Upper lobe of left lung (tissue), 6 donors: Measurements from ENCODE around the gene PRCC. TPM values are rescaled to one million over a fixed set of nuclear protein-coding genes. Genes with fewer than 3 reads are reported as not detected.

ENCODE experiments used
- ATAC-seq, 2 donors: fragments of 200-7000 bp; cut with Tn5 transposase; one replicate each; pipeline ENCODE4 v1.9.1; 2022; ENCODE audit warnings: mild to moderate bottlenecking in 2 of 2, moderate library complexity in 2 of 2; ENCODE audit not compliant: low FRiP score in 2 of 2
- DNase-seq, 2 donors: peaks; one replicate each; pipeline ENCODE4 v3.0.0-alpha.2; 2019 to 2020
- H3K27ac ChIP-seq, 4 donors: fragments of 200-600 bp; sonication (generic); one replicate each; pipeline ENCODE4 v1.5.1; 2016 to 2019
- H3K27me3 ChIP-seq, 4 donors: fragments of 200-600 bp; sonication (generic); one replicate each; pipeline ENCODE4 v1.5.1; 2017 to 2019
- H3K36me3 ChIP-seq, 4 donors: fragments of 200-600 bp; sonication (generic); one replicate each; pipeline ENCODE4 v1.5.1; 2016 to 2019
- H3K4me1 ChIP-seq, 4 donors: fragments of 200-600 bp; sonication (generic); one replicate each; pipeline ENCODE4 v1.5.1; 2018 to 2019
- H3K4me3 ChIP-seq, 4 donors: fragments of 200-600 bp; sonication (generic); one replicate each; pipeline ENCODE4 v1.5.1; 2017 to 2019; ENCODE audit warnings: mild to moderate bottlenecking in 2 of 4, moderate library complexity in 1 of 4
- H3K9me3 ChIP-seq, 4 donors: fragments of 200-600 bp; sonication (generic); one replicate each; pipeline ENCODE4 v1.5.1; 2018 to 2019
- EP300 ChIP-seq, 4 donors: sonication (generic); formaldehyde crosslinking; IDR thresholded peaks; one replicate each; pipeline ENCODE4 v1.5.1; 2017; ENCODE audit warnings: antibody characterized with exemption in 4 of 4, control low read depth in 2 of 4
- POLR2A ChIP-seq, 4 donors: fragments of 450-650 bp; IDR thresholded peaks; one replicate each; pipeline ENCODE4 v1.5.1; 2016 to 2017; ENCODE audit warnings: antibody characterized with exemption in 4 of 4, mild to moderate bottlenecking in 2 of 4
- POLR2AphosphoS5 ChIP-seq, 2 donors: sonication (generic); formaldehyde crosslinking; IDR thresholded peaks; one replicate each; pipeline ENCODE4 v1.5.1; 2017; ENCODE audit warnings: antibody characterized with exemption in 2 of 2
- WGBS, 2 donors: methylation state at CpG; one replicate each; pipeline ENCODE4 v1.1.5; 2017 to 2018; 5-methylcytosine and 5-hydroxymethylcytosine counted together
- total RNA-seq, 6 donors: library from RNA; depleted of rRNA in 4 of 6; stranded (reverse); fragments of >200 nt in 4 of 6; gene quantifications; one replicate each; pipeline versions ENCODE4 v1.1.0 to v1.2.1, GENCODE V29; 2016 to 2021
- TF ChIP-seq, protein P1 (sequence below), 6 experiments: fragments of 450-650 bp in 4 of 6; fragments of 200-600 bp in 2 of 6; sonication (generic) in 2 of 6; IDR thresholded peaks; one replicate each; pipeline ENCODE4 v1.5.1; 2016 to 2019; ENCODE audit warnings: antibody characterized with exemption in 6 of 6
- donor health status: DM: no; HTN: no; CAD: no; lungs with moderate emphysema.
- donor health status: DM: no; HTN: yes; CAD: no; lungs with severe emphysema.

Gene PRCC
- total RNA-seq, 6 donors from 2014 or later, result 36.5 to 52.4 (median 40.8) TPM

DNA sequence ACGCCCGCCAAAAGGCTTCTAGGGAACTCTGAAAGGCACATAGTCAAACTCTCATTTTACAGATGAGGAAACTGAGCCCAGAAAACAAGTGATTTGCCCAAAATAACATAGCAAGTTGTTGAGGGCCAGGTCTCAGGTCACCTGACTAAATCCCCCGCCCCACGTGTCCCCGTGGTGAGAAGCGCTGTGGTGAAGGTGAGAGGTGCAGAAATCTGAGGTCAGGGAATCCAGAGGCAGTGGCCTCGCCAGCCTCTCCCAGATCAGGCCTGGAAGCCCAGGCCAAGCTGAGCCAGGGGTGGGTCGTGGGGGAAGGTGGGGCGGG lies 21.0 kb upstream of the PRCC start:
- Histone ChIP-seq H3K4me3 (peak overlapping the region in 3 of 4 donors; percentile 45 to 93 (median 84)), H3K27me3 (no peaks in the 10 kb centered on the region), H3K36me3 (peaks cover 10 to 35% (median 27%) of the 10 kb centered on the region in 4 donors), H3K4me1 (peaks cover 46 to 70% (median 59%) of the 10 kb centered on the region in 4 donors), H3K27ac (peak overlapping the region; percentile 96 to 99 (median 98)), H3K9me3 (no peaks in the 10 kb centered on the region)
- 55 to 69% methylated on average over 7 to 9 of the region's 9 CpGs for WGBS, 2 donors
- no peak for TF ChIP-seq POLR2AphosphoS5 (IDR thresholded peaks at IDR 0.05)
- no peak for TF ChIP-seq EP300 (IDR thresholded peaks at IDR 0.05)
- TF ChIP-seq, protein P1, sequence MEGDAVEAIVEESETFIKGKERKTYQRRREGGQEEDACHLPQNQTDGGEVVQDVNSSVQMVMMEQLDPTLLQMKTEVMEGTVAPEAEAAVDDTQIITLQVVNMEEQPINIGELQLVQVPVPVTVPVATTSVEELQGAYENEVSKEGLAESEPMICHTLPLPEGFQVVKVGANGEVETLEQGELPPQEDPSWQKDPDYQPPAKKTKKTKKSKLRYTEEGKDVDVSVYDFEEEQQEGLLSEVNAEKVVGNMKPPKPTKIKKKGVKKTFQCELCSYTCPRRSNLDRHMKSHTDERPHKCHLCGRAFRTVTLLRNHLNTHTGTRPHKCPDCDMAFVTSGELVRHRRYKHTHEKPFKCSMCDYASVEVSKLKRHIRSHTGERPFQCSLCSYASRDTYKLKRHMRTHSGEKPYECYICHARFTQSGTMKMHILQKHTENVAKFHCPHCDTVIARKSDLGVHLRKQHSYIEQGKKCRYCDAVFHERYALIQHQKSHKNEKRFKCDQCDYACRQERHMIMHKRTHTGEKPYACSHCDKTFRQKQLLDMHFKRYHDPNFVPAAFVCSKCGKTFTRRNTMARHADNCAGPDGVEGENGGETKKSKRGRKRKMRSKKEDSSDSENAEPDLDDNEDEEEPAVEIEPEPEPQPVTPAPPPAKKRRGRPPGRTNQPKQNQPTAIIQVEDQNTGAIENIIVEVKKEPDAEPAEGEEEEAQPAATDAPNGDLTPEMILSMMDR (IDR thresholded peaks at IDR 0.05), result no peak
- no peak for TF ChIP-seq POLR2A (IDR thresholded peaks at IDR 0.05)
- ATAC-seq (no peak), DNase-seq (no peak)

DNA sequence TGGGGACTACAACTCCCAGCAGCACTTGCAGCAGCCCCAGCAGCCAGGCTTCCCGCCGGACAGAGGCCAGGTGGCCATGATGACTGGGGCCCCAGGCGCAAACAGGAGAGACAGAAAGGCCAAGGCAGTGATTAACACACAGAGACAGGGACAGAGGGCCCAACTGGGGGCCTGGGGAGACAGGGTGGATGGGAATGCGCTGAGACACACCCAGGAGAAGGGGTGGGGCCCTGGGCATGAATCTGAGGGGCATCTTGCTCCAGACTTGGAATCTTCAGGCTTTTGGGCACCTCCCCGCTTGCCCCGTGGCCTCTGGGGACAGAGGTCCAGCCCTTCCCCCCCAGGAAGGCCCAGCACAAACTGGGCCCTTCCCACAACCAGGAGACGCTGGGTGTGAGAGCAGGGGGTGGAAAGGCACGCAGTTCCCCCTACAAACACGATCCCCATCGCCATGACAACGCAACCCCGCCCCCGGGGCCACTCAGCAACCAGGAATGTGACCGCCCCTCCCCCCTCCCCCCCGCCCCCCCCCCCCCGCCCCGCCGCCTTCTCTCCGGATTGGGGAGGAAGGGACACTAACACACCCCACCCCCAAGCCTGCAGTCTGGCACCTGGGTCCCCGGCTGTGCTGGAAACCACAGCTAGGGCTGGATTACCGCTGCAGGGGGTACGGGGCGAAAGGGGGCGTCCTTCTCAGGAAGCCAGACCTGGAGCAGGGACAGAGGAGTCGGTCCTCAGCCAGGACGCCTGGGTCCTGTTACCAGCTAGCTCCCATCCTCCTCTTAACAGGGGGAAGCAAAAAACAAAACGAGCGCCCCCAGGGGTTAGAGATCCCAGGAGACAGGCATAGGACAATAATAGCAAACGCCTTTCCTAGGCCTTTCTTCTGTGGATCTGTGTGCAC lies 20.4 kb upstream of the PRCC start:
- Histone ChIP-seq H3K36me3 (peaks cover 10 to 34% (median 27%) of the 10 kb centered on the region in 4 donors), H3K9me3 (no peaks in the 10 kb centered on the region), H3K4me1 (peaks cover 42 to 64% (median 54%) of the 10 kb centered on the region in 4 donors), H3K4me3 (peak overlapping the region; percentile 38 to 93 (median 64)), H3K27me3 (no peaks in the 10 kb centered on the region), H3K27ac (peak overlapping the region; percentile 96 to 99 (median 98))
- ATAC-seq, result peak; percentile 79 to 83
- TF ChIP-seq POLR2AphosphoS5 (IDR thresholded peaks at IDR 0.05) (peak; percentile 67 to 73), POLR2A (IDR thresholded peaks at IDR 0.05) (peak in 2 of 4 donors; percentile 30 to 42), EP300 (IDR thresholded peaks at IDR 0.05) (peak in 1 of 4 donors; percentile 23)
- TF ChIP-seq, protein P1 (IDR thresholded peaks at IDR 0.05), result peak in 1 of 6 experiments; percentile 17
- DNase-seq, result peak; percentile 89 to 96
- 0 to 7% methylated on average over 11 to 16 of the region's 29 CpGs for WGBS, 2 donors

DNA sequence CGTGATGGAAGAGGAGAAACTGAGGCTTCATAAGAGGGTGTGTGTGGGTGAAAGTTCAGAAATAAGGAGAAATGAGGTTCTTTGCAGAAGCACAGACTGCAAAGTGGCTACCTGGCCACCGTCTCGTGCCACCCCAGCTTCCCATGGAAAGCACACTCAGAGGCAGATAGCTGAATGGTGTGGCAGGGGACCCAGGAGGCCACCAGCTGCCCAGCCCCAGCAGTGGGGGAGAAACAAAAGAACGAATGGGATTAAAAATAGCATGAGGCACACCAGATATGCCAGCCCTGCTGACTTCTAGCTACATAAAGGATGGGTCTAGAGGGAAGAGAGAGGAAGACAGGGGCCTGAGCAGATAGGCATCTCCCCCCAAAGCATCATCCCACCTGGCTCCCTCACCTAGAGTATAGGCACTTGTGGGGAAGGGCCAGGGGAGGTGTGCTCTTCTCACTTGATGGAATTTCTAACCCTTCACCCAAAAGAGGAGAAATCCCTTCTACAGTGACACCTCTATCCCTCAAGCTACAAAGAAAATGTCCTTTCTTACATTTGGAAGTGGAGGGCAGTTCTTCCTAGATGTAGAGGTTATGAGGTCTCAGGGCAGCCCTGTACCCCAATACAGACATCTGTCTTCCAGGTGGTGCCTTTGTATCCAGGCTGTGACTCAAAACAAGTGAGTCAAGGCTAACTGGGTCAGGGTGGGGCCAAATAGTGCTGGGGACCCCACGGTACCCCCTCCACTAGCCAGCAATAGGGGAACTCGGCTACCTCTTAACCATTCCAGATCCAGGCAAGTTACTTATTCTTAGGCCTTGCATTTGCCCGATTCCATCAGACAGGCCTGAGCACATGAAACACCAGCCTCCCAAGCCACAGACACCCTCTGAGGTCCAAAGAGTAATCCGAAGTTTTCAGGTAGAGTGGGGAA lies 19.3 kb upstream of the PRCC start:
- no peak for DNase-seq
- no peak for ATAC-seq
- Histone ChIP-seq H3K36me3 (peaks cover 10 to 24% (median 19%) of the 10 kb centered on the region in 4 donors), H3K27ac (peak overlapping the region; percentile 96 to 99 (median 98)), H3K9me3 (no peaks in the 10 kb centered on the region), H3K4me1 (peaks cover 49 to 70% (median 60%) of the 10 kb centered on the region in 4 donors), H3K4me3 (peak overlapping the region in 3 of 4 donors; percentile 84 to 93 (median 90)), H3K27me3 (no peaks in the 10 kb centered on the region)
- TF ChIP-seq EP300 (IDR thresholded peaks at IDR 0.05), result no peak
- TF ChIP-seq, protein P1 (IDR thresholded peaks at IDR 0.05), result no peak
- WGBS, 2 donors, result 4 to 6% methylated on average over 8 of the region's 8 CpGs

DNA sequence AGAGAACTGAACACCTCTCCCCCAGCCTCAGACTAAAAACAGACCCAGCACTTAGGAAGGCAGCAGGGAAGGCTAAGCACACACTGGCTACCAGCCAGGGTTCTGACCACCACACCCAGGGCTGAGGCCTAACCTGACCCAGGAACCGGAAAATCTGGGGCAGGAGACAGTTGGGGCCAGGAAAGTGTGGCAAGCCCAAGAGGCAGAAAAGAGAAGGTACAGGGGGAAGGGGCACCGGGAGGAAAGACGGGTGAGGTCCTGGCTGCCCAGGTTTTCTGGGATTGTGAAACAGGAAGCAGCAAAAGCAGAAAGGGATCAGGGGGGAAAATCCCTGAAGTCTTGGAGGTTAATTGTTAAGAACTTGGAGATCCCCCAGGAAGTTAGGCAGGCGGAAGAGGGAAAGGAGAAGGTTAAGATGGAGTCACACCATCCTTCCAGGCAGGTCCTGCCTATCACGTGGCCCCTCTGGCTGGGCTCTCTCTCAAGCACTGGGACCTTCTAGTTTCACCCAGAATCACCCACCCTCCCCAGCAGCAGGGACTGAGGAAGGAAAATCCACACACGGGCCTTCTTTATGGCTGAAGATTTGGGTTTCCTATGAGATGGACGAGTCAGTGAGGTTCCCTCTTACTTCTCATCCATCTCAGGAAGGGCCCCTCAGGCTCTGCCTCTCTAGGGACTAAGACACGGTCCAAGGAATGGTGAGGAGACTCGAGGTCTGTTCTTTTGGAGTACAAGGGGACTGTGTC lies 18.5 kb upstream of the PRCC start:
- no peaks in the 10 kb centered on the region for H3K27me3 ChIP-seq
- TF ChIP-seq POLR2A (IDR thresholded peaks at IDR 0.05), result peak in 1 of 4 donors; percentile 53
- peak in 1 of 4 donors; percentile 52 for TF ChIP-seq EP300 (IDR thresholded peaks at IDR 0.05)
- TF ChIP-seq, protein P1 (IDR thresholded peaks at IDR 0.05), result peak in 1 of 6 experiments; percentile 26
- peak; percentile 75 for TF ChIP-seq POLR2AphosphoS5 (IDR thresholded peaks at IDR 0.05)
- peaks cover 54 to 75% (median 64%) of the 10 kb centered on the region in 4 donors for H3K4me1 ChIP-seq
- peak overlapping the region in 3 of 4 donors; percentile 84 to 93 (median 90) for H3K4me3 ChIP-seq
- peak; percentile 11 to 16 for ATAC-seq
- peaks cover 3 to 15% (median 10%) of the 10 kb centered on the region in 4 donors for H3K36me3 ChIP-seq
- H3K9me3 ChIP-seq, result no peaks in the 10 kb centered on the region
- WGBS, 2 donors, result 3% methylated on average over 5 to 9 of the region's 9 CpGs
- DNase-seq, result peak in 1 of 2 donors; percentile 81
- peak overlapping the region; percentile 96 to 99 (median 98) for H3K27ac ChIP-seq
